ENCODE results near the gene ZNF106. TPM values are rescaled to one million over a fixed set of nuclear protein-coding genes. Genes with fewer than 3 reads are reported as not detected.

Gene ZNF106
- total RNA-seq = 10 to 100 TPM; 70.1 to 84.2 TPM
- long read RNA-seq, donor 1, full-length matches to known transcripts = 1 of 33 reads
- long read RNA-seq, donor 1, partial matches to known transcripts = 21 of 33 reads
- long read RNA-seq, donor 1, other reads (novel, unspliced or antisense) = 11 of 33 reads
- long read RNA-seq, donor 2, partial matches to known transcripts = 116 of 129 reads
- long read RNA-seq, donor 2, other reads (novel, unspliced or antisense) = 13 of 129 reads

DNA sequence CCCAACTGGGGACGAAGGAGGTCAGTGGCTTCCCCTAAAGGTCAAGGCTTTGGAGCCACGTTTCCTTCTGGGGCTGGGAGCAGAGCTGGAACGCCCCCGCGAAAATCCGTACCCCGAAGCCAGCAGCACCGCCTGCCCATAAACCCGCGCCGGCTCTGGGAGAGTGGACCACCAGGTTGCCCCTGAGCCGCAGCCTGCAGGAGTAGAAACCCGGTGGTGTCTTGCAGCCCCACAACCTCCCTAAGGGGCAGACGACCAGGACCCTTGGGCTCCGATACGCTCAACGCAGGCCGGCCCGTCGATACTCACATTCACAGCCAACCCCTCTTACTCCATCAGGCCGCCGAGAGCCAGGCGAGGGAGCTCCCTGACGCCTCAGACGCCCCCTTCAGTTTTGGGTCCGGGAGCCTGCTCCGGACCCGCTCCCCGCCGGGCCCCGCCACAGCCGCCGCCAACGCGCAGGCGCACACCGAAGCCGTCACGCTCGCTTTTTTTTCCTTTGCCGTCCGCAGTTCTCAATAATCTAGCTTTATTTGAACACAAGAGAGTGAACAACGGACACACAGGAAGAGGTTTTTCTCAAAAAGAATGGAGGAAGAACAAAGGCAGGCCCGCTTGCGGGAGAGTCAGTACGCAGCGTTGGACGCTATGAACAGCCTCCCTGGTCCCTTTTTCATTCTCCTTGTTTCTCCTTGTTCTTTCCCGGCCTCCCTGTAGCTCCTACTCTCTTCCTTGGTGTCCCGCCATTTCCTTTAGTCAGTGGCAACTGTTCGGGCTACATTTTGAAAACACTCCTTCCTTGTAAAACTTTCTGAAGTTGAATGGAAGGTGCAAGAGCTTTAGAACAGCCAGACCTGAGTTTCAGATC is at the start of gene ZNF106:
ZNF106 (minus strand) TSS at position 471 of the 868 bp plus-strand sequence. CDS start 18,852 bp downstream, outside the sequence.
- intact Hi-C loops (cut with DNase I) = loop anchor here in 1 of 2 donors (5.0 kb wide), 1 partner anchor 559 kb away; no protein-coding TSS in a partner anchor
- peak; percentile 96 for DNase-seq (ENCODE audit: low spot score)

DNA sequence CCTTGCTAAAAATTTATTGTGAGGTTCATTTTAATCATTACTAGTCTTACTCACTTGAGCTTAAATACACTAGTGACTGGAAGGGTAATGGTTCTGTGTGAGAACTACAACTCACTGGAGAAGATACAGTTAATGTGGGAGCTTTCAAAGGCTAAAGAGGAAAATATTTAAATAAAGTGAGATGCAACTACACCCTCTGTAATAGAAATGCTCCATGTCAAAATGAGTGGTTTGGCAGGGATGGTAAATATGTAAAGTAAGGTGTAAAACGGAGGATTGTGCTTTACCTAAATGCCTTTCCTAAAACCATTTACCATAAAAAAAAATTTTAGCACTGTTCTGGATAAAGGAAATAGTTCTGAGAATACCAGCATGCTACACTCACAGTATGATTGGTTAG is 42.3 kb upstream of the ZNF106 start:
- intact Hi-C loops (cut with DNase I) = loop anchor here in 1 of 2 donors (10.0 kb wide), 1 partner anchor 132 kb away; no protein-coding TSS in a partner anchor

DNA sequence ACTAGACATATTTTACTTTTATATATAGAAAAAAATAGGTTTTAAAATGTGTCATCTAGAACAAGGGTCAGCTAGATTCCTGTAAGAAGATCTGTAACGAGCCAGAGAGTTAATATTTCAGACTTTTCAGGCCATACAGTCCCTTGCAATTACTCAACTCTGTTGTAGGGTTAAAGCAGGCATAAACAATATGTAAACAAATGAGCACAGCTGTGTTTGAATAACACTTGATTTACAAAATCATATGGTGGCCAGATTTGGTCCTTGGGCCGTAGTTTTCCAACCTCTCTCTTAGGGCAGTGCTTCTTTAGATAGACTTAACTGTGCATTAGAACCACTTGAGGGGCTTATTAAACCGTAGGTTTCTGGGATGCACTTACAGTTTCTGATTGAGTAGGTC is 38.0 kb upstream of the ZNF106 start:
- no peak for DNase-seq (ENCODE audit: low spot score)
- intact Hi-C loops (cut with DNase I) = no loop called here

More for the DNA sequence above, 42.3 kb upstream of the ZNF106 start:
- no peak for DNase-seq (ENCODE audit: low spot score)

DNA sequence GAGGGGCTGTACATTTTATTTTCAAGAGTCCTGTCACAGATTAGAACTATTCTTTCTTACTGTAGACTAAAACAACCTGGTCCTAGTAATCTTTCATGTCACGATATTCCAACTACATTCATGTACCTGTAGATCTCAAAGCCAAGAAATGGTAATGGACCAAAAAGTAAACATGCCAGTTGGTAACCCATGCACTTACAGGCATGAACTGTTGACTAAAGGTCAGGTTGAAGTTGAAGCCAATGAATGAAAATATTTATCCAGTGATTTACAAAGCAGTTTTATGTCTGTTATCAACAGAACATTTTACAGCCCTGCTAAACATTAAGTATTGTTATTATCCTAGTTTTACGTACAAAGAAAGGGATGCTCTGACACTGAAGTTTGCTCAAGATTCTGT is 32.4 kb upstream of the ZNF106 start:
- intact Hi-C loops (cut with DNase I) = no loop called here
- DNase-seq (ENCODE audit: low spot score) = no peak

DNA sequence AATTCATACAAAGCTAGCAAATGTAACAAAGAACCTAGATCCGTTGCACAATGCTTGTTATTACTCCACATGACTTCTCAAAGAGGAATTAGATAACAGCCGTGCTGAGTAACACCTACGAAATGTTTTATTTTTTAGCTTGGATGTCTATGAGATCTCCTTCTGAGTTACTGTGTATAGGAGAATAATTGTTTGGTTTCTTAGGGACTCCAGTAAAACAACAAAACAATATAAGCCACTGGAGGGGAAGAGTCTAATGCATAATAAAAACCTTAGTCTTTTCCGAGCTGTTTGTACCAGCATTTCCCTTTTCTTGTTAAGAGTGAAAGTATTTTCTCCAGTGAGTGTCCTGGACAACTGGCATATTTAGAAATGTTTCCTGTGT is 20.1 kb upstream of the ZNF106 start:
- intact Hi-C loops (cut with DNase I) = no loop called here
- no peak for DNase-seq (ENCODE audit: low spot score)

DNA sequence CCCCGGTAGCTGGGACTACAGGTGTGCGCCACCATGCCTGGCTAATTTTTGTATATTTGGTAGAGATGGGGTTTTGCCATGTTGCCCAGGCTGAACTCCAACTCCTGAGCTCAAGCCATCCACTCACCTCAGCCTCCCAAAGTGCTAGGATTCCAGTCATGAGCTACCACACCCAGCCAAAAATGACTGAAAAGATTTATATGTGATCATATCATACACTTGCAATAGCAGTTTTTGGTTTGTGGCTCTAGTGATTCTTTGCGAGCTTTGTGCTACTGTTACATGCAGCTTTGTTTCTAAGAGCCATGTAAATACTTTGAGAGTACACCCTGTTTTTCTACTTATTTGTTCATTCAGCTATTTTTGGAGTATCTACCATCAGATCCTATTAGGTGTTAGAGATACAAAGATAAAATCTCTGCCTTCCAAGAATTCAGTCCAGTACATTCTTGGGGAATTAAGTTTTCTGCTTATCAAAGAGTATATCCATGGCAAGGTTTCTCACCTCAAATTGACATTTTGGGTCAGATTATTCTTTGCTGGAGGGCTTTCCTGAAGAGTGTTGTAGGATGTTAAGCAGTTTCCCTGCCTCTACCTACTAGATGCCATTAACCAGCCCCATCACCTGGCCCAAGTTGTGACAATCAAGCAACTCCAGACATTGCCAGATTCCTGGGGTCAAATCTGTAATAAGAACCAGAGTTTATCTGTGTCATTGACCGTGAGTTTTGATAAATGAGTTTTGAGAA is 19.5 kb upstream of the ZNF106 start:
- intact Hi-C loops (cut with DNase I) = no loop called here
- no peak for DNase-seq (ENCODE audit: low spot score)

DNA sequence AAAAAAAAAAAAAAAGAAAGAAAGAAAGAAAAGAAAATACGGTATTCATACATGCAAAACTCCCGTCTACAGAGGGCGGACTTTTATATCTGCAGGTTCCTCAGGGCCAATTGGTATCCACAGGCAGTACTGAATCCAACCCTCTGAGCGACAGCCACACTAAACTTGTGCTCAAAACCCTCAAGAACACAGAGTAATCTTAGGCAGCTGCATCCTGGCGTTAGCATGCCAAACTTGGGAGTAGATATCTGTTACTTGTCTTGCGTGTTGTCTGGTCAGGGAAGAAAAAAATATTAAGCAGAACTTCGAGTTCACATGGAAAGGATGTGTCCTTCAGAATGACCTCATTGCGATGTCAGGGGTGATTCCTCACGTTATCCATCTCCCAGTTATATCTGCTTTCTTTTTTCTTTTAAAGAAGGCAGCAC is 17.3 kb upstream of the ZNF106 start:
- intact Hi-C loops (cut with DNase I) = no loop called here
- DNase-seq (ENCODE audit: low spot score) = no peak

DNA sequence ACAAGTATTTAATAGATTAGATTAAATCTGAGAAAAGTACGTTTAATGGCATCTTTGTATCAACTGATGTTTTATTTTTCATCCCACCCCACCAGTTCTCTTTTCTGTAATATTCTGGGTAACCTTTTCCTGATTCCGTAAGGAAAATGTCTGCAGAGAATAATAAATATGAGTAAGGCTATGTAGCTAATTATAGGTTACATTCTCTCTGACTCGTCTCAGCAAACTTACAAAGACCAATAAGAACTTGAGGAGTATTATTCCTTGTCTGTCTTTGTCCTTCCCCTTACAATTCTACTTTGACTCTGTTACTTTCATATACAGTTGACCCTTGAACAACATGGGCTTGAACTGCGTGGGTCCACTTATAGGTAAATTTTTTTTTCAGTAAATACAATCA is 16.6 kb upstream of the ZNF106 start:
- intact Hi-C loops (cut with DNase I) = no loop called here
- DNase-seq (ENCODE audit: low spot score) = no peak

DNA sequence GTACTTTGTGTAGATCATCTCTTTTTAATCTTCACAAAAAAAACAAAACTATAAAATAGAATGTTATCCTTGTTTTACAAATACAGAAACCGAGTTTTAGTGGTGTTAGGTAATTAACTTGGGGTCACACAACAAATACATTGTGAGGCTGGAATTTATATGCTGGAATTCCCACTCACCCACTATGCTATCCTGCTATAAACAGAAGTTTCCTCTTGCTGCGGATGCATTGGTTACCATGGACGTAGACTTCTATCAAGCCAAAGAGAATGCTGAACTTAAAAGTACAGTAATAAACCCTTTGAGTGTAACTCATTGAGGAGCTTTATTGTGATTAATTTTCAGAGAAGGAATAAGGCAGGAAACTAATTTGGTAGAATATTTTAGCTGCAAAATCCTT is 13.7 kb upstream of the ZNF106 start:
- intact Hi-C loops (cut with DNase I) = no loop called here
- DNase-seq (ENCODE audit: low spot score) = no peak

DNA sequence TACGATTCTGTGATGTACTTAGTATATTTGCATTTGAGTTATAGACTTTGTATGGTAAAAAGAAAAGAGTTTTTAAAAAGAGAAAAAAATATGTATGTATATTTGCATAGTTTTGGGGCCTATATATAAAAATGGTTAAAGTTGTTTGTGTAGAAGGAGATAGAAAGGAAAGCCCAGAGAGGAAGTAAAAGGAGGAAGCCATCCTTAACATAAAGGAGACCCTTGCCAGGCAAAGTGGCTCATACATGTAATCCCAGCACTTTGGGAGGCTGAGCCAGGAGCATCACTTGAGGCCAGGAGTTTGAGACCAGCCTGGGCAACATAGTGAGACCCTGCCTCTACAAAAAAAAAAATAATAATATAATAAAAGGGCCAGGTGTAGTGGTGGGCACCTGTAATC is 12.9 kb upstream of the ZNF106 start:
- intact Hi-C loops (cut with DNase I) = no loop called here
- no peak for DNase-seq (ENCODE audit: low spot score)

DNA sequence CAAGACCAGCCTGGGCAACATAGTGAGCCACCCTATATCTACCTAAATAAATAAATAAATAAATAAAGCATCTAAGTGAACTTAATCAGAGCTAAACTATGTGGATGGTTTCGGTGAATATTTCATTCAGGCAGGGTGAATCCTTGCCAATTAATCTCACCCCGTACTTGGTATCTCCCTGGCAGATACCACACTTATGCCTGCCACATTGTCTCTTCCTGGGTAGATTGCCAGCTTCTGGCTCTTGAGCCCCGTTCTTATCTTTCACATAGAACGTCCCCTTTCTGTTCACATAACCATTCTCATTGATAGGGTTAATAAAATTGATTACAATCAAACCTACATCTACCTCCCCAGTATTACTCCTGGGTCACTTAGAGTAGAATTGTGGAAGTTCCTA is 11.5 kb upstream of the ZNF106 start:
- intact Hi-C loops (cut with DNase I) = no loop called here
- no peak for DNase-seq (ENCODE audit: low spot score)

DNA sequence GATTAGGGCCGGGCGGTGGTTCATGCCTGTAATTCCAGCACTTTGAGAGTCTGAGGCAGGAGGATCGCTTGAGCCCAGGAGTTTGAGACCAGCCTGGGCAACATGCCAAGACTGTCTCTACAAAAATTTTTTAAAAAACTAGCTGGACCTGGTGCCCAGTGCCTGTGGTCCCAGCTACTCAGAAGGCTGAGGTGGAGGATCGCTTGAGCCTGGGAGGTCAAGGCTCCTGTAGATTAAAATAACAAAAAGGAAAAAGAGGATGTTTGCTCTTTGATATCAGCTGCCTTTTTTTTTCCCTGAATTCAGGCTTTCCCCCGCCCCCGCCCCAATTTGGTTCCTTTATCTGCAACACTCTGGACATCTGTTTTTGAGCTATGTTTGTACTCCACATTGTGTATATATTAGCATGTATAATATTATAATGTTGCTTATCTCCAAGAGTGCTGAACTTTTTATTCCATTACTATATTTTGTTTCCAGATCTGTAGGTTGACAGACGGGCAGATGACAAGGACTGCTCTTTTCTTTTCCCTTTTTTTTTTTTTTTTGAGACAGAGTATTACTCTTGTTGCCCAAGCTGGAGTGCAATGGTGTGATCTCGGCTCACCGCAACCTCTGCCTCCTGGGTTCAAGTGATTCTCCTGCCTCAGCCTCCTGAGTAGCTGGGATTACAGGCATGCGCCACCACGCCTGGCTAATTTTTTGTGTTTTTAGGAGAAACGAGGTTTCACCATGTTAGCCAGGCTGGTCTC is 9.1 kb upstream of the ZNF106 start:
- intact Hi-C loops (cut with DNase I) = no loop called here
- DNase-seq (ENCODE audit: low spot score) = no peak

DNA sequence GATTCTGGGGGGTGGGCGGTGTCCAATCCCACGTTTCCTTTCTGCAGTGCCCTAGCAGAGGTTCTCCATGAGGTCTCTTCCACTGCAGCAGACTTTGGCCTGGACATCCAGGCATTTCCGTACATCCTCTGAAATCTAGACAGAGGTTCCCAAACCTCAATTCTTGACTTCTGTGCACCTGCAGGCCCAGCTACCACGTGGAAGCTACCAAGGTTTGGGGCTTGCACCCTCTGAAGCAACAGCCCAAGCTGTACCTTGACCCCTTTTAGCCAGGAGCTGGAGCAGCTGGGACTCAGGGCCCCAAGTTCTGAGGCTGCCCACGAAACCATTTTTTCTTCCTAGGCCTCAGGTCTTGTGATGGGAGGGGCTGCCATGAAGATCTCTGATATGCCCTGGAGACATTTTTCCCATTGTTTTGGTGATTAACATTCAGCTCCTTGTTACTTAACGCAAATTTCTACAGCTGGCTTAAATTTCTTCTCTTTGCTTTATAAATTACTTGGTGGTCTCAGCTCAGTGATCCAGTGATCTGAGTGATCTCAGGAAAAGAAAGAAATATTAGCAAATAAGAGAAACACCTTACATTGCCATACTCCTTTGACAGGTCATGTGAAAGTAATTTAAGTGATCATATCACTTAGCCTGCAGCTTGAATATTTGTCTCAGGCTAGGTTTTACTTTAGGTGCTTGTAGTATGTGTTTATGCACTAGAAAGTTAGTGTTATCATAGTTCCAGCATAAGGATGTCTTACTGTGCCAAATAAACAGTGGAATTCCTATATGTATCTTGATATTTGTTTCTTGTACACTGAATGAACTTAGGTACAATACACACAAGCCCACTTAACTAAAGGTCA is 7.5 kb upstream of the ZNF106 start:
- intact Hi-C loops (cut with DNase I) = no loop called here

DNA sequence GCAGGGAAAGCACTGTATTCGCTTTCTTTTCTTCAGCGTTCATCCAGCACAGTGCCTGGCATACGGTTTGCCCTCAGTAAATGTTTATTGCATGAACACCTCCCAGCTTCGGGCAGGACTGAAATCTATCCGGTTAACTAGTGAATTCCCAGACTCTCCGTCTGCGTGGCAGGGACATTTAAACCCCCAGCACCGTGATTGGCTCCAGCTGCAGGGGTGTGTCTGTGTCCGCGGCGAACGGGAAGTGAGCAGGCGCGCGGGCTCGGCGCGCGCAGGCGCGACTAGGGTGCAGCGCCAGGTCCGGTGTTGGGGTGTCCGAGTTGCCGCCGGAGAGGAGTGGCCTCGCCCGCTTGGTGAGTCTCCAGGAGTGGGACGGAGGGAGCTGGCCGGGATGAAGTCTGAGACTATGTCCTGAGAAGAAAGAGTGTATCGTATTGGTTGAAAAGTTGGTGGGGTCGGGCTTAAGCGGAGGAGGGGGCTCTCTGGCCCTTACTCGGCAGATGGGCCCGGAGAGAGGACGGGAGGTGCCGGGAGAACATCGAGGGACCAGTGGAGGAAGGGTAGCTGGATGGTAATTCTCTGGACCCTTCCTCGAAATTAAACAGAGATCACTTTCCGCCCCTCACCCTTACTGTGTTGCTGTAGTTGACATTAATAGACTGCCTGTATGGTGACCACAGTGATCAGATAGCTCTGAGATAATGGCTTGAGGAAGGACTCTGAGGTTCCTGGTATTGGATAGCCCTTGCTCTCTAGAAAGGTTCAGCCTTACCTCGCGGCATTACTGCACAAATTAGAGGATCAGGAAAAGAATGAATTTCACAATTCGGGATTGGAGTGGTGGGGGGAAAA is 4.6 kb upstream of the ZNF106 start, which contains the start of gene SNAP23:
SNAP23 (plus strand) TSS at position 274 of the 852 bp plus-strand sequence. CDS start 16,213 bp downstream, outside the sequence.
- peak; percentile 98 for DNase-seq (ENCODE audit: low spot score)
- intact Hi-C loops (cut with DNase I) = no loop called here

More for the DNA sequence above, 7.5 kb upstream of the ZNF106 start:
- no peak for DNase-seq (ENCODE audit: low spot score)

DNA sequence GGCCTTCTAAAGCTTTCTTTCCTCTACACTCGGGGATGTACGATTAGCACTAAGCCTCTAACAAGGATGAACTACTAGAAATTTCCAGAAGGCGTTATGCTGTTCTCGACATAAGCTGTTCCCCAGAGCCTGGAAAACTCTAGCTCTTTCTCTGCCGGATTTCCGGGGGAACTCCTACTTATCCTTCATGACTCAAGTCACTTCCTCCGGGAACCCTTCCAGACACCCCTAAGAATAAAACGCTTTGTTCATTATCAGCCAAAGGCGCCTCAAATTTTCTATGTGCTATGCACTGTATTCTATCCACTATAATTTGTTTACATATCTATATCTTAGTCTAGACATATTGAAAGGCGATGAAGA is 4.0 kb upstream of the ZNF106 start:
- intact Hi-C loops (cut with DNase I) = loop anchor here in 1 of 2 donors (5.0 kb wide), 1 partner anchor 563 kb away; no protein-coding TSS in a partner anchor
- DNase-seq (ENCODE audit: low spot score) = no peak

DNA sequence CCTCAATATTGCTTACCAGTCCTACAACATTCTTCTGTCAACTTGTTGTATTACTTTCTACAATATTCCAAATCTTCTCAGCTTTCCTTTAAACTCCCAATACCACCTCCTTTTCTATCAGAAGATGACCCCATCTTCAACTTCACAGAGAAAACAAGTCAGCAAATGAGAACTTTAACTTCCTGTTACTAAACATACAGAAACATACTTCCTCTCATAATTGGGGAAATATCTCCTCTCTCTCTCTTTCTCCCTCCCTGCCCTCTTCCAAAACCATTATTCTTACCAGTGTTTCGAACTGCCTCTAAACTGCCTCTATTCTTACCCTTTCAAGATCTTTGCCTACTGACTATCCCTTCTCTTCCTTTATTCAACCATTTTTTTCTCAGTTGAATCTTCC is 2.7 kb upstream of the ZNF106 start:
- no peak for DNase-seq (ENCODE audit: low spot score)
- intact Hi-C loops (cut with DNase I) = loop anchor here in 1 of 2 donors (5.0 kb wide), 1 partner anchor 561 kb away; no protein-coding TSS in a partner anchor

Measured in posterior vena cava (tissue), 2 donors.